BJ (cell line): ENCODE results near the gene INTS3. TPM values are rescaled to one million over a fixed set of nuclear protein-coding genes. Genes with fewer than 3 reads are reported as not detected.

ENCODE experiments used
- CTCF ChIA-PET: fragments of 350-600 bp; formaldehyde crosslinking; extraction: SDS; loops from one replicate; lab custom pipeline; 2021; ENCODE audit warnings: antibody characterized with exemption, inconsistent platforms; lab: Yijun Ruan, JAX
- POLR2A ChIA-PET: fragments of 300-600 bp; sonication (Branson Sonifier 250); formaldehyde crosslinking; extraction: SDS; loops from one replicate; lab custom pipeline; 2021; ENCODE audit warnings: antibody characterized with exemption; lab: Charles Lee
- DNase-seq: peaks from one replicate; pipeline ENCODE4 v3.0.0-alpha.2; 2011; ENCODE audit warnings: low read depth
- H3K27me3 ChIP-seq: 2 replicates; pipeline ENCODE4 v1.6.0; 2011; ENCODE audit warnings: low read length; ENCODE audit not compliant: control insufficient read depth, insufficient read depth
- H3K36me3 ChIP-seq: 2 replicates; pipeline ENCODE4 v1.5.1; 2011; ENCODE audit warnings: low read length; ENCODE audit not compliant: control insufficient read depth, insufficient read depth
- H3K4me3 ChIP-seq: 2 replicates; pipeline ENCODE4 v1.5.1; 2011; ENCODE audit warnings: low read depth, mild to moderate bottlenecking, control low read depth, low read length
- polyA plus RNA-seq: library from polyadenylated mRNA; depleted of rRNA; stranded (reverse); fragments of >200 nt; gene quantifications from 2 replicates; pipeline ENCODE4 v1.2.3, GENCODE V29; 2011; rRNA removed
- small RNA-seq: library from RNA; depleted of rRNA; stranded (forward); fragments of <200 nt; gene quantifications from one replicate; pipeline ENCODE3, GENCODE V24; 2012; ENCODE audit warnings: low replicate concordance, low read depth; ENCODE audit not compliant: insufficient read length
- TF ChIP-seq, protein P1 (sequence below): IDR thresholded peaks from 2 replicates; pipeline ENCODE4 v1.5.1; 2011; ENCODE audit warnings: low read depth, mild to moderate bottlenecking, control low read depth, inconsistent platforms, low read length, moderate library complexity; ENCODE audit not compliant: insufficient read depth

Gene INTS3
- polyA plus RNA-seq, 1 experiment, result 52.8 TPM

DNA sequence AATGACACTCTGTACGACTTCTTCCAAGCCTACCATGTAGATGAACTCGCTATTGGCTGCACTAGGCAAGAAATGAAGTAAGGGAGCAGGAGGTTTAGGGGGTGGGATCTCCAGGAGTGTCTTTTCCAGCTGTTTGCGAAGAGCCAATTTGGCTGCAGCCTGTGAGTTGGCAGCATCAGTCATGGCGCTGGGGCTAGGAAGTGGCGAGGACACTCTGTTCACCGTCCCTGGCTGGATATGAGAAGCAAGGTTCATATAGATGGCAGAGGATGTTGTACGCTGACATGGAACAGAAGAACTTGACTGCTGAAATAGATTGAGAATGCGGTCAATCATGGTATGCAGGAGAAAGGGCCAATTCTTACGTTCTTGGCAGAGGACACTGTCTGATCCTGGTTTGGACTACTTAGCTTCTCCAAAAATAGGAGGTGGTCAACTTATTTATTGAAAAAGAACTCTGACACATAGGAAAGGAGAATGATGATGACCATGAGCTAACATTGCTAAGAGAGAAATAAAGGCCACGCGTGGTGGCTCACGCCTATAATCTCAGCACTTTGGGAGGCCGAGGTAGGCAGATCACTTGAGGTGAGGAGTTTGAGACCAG, 88.5 kb downstream of the INTS3 start:
- DNase-seq, result no peak
- ChIA-PET POLR2A (no interaction called here), CTCF (interaction anchor here (0.5 to 2.4 kb wide), 6 partner anchors 9 to 170 kb away, joined by 3 to 8 read pairs (median 4); partner anchors contain the start of genes DENND4B and RAB13)
- Histone ChIP-seq H3K36me3 (peaks cover 25% of the 10 kb centered on the region), H3K27me3 (no peaks in the 10 kb centered on the region), H3K4me3 (no peak overlapping the region)
- TF ChIP-seq, protein P1, sequence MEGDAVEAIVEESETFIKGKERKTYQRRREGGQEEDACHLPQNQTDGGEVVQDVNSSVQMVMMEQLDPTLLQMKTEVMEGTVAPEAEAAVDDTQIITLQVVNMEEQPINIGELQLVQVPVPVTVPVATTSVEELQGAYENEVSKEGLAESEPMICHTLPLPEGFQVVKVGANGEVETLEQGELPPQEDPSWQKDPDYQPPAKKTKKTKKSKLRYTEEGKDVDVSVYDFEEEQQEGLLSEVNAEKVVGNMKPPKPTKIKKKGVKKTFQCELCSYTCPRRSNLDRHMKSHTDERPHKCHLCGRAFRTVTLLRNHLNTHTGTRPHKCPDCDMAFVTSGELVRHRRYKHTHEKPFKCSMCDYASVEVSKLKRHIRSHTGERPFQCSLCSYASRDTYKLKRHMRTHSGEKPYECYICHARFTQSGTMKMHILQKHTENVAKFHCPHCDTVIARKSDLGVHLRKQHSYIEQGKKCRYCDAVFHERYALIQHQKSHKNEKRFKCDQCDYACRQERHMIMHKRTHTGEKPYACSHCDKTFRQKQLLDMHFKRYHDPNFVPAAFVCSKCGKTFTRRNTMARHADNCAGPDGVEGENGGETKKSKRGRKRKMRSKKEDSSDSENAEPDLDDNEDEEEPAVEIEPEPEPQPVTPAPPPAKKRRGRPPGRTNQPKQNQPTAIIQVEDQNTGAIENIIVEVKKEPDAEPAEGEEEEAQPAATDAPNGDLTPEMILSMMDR, result no peak

DNA sequence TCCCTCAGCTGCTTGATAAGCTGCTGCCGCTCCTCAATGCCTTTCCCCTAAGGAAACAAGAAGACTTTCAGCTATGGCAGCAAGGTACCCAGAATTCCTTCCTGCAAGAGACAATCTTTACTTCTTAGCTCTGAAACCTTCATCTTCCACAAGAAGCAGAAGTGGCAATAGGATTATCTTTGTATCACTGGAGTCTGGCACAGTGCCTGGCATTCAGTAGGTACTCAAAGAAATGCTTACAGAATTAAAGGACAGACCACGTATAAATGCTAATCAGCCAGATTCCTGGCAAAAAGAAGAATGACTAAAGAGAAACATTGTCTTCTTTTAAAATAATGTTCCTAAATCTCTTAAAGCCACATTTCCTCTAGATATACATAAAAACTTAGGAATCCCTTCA, 91.0 kb downstream of the INTS3 start:
- TF ChIP-seq, protein P1, result no peak
- Histone ChIP-seq H3K27me3 (no peaks in the 10 kb centered on the region), H3K4me3 (no peak overlapping the region), H3K36me3 (peaks cover 17% of the 10 kb centered on the region)
- ChIA-PET CTCF (interaction anchor here (0.8 to 2.1 kb wide), 7 partner anchors 11 to 167 kb away, joined by 3 to 6 read pairs (median 3); partner anchors contain the start of genes CREB3L4, DENND4B and RAB13), POLR2A (no interaction called here)
- no peak for DNase-seq

Small RNA genes within 50 kb of the gene (small RNA-seq; reads per million reads assigned to genes)
- not detected for gene MIR8083
- not detected for gene RF00019
- not detected for gene RN7SL372P

Other genes starting within 250 kb of the INTS3 start
- 1,222 and 1,308 TPM in 2 replicates for gene S100A6, start 192.1 kb upstream of the INTS3 start, polyA plus RNA-seq
- gene S100A5, start 187.1 kb upstream of the INTS3 start, polyA plus RNA-seq, result 0.28 and 0.40 TPM in 2 replicates
- 529 and 797 TPM in 2 replicates for gene S100A4, start 182.2 kb upstream of the INTS3 start, polyA plus RNA-seq
- gene S100A3, start 178.8 kb upstream of the INTS3 start, polyA plus RNA-seq, result 5.5 and 9.5 TPM in 2 replicates
- gene S100A2, start 162.2 kb upstream of the INTS3 start, polyA plus RNA-seq, result 2.0 and 2.7 TPM in 2 replicates
- gene S100A16, start 114.9 kb upstream of the INTS3 start, polyA plus RNA-seq, result 490 and 699 TPM in 2 replicates
- not detected in 2 replicates for gene S100A14, start 111.7 kb upstream of the INTS3 start, polyA plus RNA-seq
- gene S100A13, start 100.5 kb upstream of the INTS3 start, polyA plus RNA-seq, result 310 and 313 TPM in 2 replicates
- gene S100A1, start 99.6 kb upstream of the INTS3 start, polyA plus RNA-seq, result 0.31 and 0.71 TPM in 2 replicates
- gene CHTOP, start 94.0 kb upstream of the INTS3 start, polyA plus RNA-seq, result 36.8 and 38.4 TPM in 2 replicates
- gene SNAPIN, start 69.3 kb upstream of the INTS3 start, polyA plus RNA-seq, result 50.3 and 62.4 TPM in 2 replicates
- gene ILF2, start 57.1 kb upstream of the INTS3 start, polyA plus RNA-seq, result 182 and 213 TPM in 2 replicates
- 0.02 TPM in 1 of 2 replicates, not detected in the other for gene NPR1, start 49.4 kb upstream of the INTS3 start, polyA plus RNA-seq
- gene SLC27A3, start 47.4 kb downstream of the INTS3 start, polyA plus RNA-seq, result 18.2 and 25.4 TPM in 2 replicates
- gene GATAD2B, start 194.9 kb downstream of the INTS3 start, polyA plus RNA-seq, result 3.6 and 4.4 TPM in 2 replicates
- 10.1 and 17.6 TPM in 2 replicates for gene DENND4B, start 218.7 kb downstream of the INTS3 start, polyA plus RNA-seq
- 17.7 and 25.2 TPM in 2 replicates for gene CRTC2, start 230.6 kb downstream of the INTS3 start, polyA plus RNA-seq
- 97.6 and 121 TPM in 2 replicates for gene SLC39A1, start 235.5 kb downstream of the INTS3 start, polyA plus RNA-seq
- gene CREB3L4, start 239.9 kb downstream of the INTS3 start, polyA plus RNA-seq, result 8.0 and 8.7 TPM in 2 replicates
- 189 and 227 TPM in 2 replicates for gene JTB, start 249.6 kb downstream of the INTS3 start, polyA plus RNA-seq